ENCODE measurements around the gene APOBEC3A. TPM values are rescaled to one million over a fixed set of nuclear protein-coding genes. Genes with fewer than 3 reads are reported as not detected.

The APOBEC3A gene
- total and polyA plus RNA-seq, 2 experiments from 2014 or later = not detected

GRCh38 chr22:38950527-38951295, 6.7 kb upstream of the APOBEC3A start:
- 87% methylated on average over 12 of the region's 13 CpGs for WGBS (ENCODE audit: low lambda C conversion rate, missing lambda C conversion rate)
- no peaks in the 10 kb centered on the region for H3K9me3 ChIP-seq (ENCODE audit: low read depth)
- H3K4me2 ChIP-seq = no peak overlapping the region
- no peak overlapping the region for H3K4me3 ChIP-seq
- no peak for DNase-seq (ENCODE audit: low spot score)
- no peak overlapping the region for H2AFZ ChIP-seq
- H3K36me3 ChIP-seq (replicated peaks; ENCODE audit: insufficient read depth, low read depth) = no peaks in the 10 kb centered on the region
- TF ChIP-seq EZH2 (IDR thresholded peaks at IDR 0.05; ENCODE audit: borderline replicate concordance) (no peak), EZH2phosphoT487 (IDR thresholded peaks at IDR 0.05; ENCODE audit: low read depth, severe bottlenecking, unreplicated experiment) (no peak)
- no peaks in the 10 kb centered on the region for H3K79me2 ChIP-seq
- peaks cover 18% of the 10 kb centered on the region for H3K4me1 ChIP-seq (ENCODE audit: insufficient read depth)
- no peaks in the 10 kb centered on the region for H3K9me2 ChIP-seq (replicated peaks; ENCODE audit: insufficient read depth)
- H4K20me1 ChIP-seq (ENCODE audit: insufficient read depth, poor library complexity, severe bottlenecking) = no peaks in the 10 kb centered on the region
- H3K27me3 ChIP-seq = no peaks in the 10 kb centered on the region
- no peak overlapping the region for H3K27ac ChIP-seq

GRCh38 chr22:38951734-38952133, 5.7 kb upstream of the APOBEC3A start:
- H2AFZ ChIP-seq = no peak overlapping the region
- H3K4me2 ChIP-seq = no peak overlapping the region
- no peaks in the 10 kb centered on the region for H3K9me2 ChIP-seq (replicated peaks; ENCODE audit: insufficient read depth)
- no peaks in the 10 kb centered on the region for H3K79me2 ChIP-seq
- no peak overlapping the region for H3K27ac ChIP-seq
- DNase-seq (ENCODE audit: low spot score) = no peak
- H4K20me1 ChIP-seq (ENCODE audit: insufficient read depth, poor library complexity, severe bottlenecking) = no peaks in the 10 kb centered on the region
- H3K4me1 ChIP-seq (ENCODE audit: insufficient read depth) = peaks cover 18% of the 10 kb centered on the region
- 68% methylated on average over 2 of the region's 2 CpGs for WGBS (ENCODE audit: low lambda C conversion rate, missing lambda C conversion rate)
- no peaks in the 10 kb centered on the region for H3K36me3 ChIP-seq (replicated peaks; ENCODE audit: insufficient read depth, low read depth)
- no peaks in the 10 kb centered on the region for H3K9me3 ChIP-seq (ENCODE audit: low read depth)
- no peaks in the 10 kb centered on the region for H3K27me3 ChIP-seq
- H3K4me3 ChIP-seq = no peak overlapping the region
- TF ChIP-seq EZH2phosphoT487 (IDR thresholded peaks at IDR 0.05; ENCODE audit: low read depth, severe bottlenecking, unreplicated experiment) (no peak), EZH2 (IDR thresholded peaks at IDR 0.05; ENCODE audit: borderline replicate concordance) (no peak), CTCF (IDR thresholded peaks at IDR 0.05; ENCODE audit: poor library complexity) (no peak)

- no peaks in the 10 kb centered on the region for H3K36me3 ChIP-seq (replicated peaks; ENCODE audit: insufficient read depth, low read depth)
- TF ChIP-seq EZH2 (IDR thresholded peaks at IDR 0.05; ENCODE audit: borderline replicate concordance) (no peak), CTCF (IDR thresholded peaks at IDR 0.05; ENCODE audit: poor library complexity) (no peak), EZH2phosphoT487 (IDR thresholded peaks at IDR 0.05; ENCODE audit: low read depth, severe bottlenecking, unreplicated experiment) (no peak)
- H3K9me2 ChIP-seq (replicated peaks; ENCODE audit: insufficient read depth) = no peaks in the 10 kb centered on the region
- H2AFZ ChIP-seq = no peak overlapping the region
- H3K9me3 ChIP-seq (ENCODE audit: low read depth) = no peaks in the 10 kb centered on the region
- H3K4me1 ChIP-seq (ENCODE audit: insufficient read depth) = peaks cover 13% of the 10 kb centered on the region
- no peak overlapping the region for H3K4me2 ChIP-seq
- H3K27ac ChIP-seq = no peak overlapping the region
- no peaks in the 10 kb centered on the region for H4K20me1 ChIP-seq (ENCODE audit: insufficient read depth, poor library complexity, severe bottlenecking)
- no peaks in the 10 kb centered on the region for H3K27me3 ChIP-seq
- H3K79me2 ChIP-seq = no peaks in the 10 kb centered on the region
- no peak overlapping the region for H3K4me3 ChIP-seq
- DNase-seq (ENCODE audit: low spot score) = peak; percentile 1
- 92% methylated on average over 12 of the region's 12 CpGs for WGBS (ENCODE audit: low lambda C conversion rate, missing lambda C conversion rate)
Measured at GRCh38 chr22:38952281-38952993, 5.0 kb upstream of the APOBEC3A start.

GRCh38 chr22:38953091-38953490, 4.3 kb upstream of the APOBEC3A start:
- Histone ChIP-seq H2AFZ (no peak overlapping the region), H3K79me2 (no peaks in the 10 kb centered on the region), H3K4me3 (no peak overlapping the region), H3K4me2 (no peak overlapping the region), H3K27ac (no peak overlapping the region), H3K4me1 (ENCODE audit: insufficient read depth) (peaks cover 13% of the 10 kb centered on the region), H3K9me3 (ENCODE audit: low read depth) (no peaks in the 10 kb centered on the region), H4K20me1 (ENCODE audit: insufficient read depth, poor library complexity, severe bottlenecking) (no peaks in the 10 kb centered on the region), H3K27me3 (no peaks in the 10 kb centered on the region), H3K36me3 (replicated peaks; ENCODE audit: insufficient read depth, low read depth) (no peaks in the 10 kb centered on the region), H3K9me2 (replicated peaks; ENCODE audit: insufficient read depth) (no peaks in the 10 kb centered on the region)
- DNase-seq (ENCODE audit: low spot score) = peak; percentile 2
- 87% methylated on average over 8 of the region's 8 CpGs for WGBS (ENCODE audit: low lambda C conversion rate, missing lambda C conversion rate)
- TF ChIP-seq CTCF (IDR thresholded peaks at IDR 0.05; ENCODE audit: poor library complexity) (no peak), EZH2phosphoT487 (IDR thresholded peaks at IDR 0.05; ENCODE audit: low read depth, severe bottlenecking, unreplicated experiment) (no peak), EZH2 (IDR thresholded peaks at IDR 0.05; ENCODE audit: borderline replicate concordance) (no peak)

Data from hepatocyte (in vitro differentiated cells).